Middle frontal gyrus (tissue), 1 donor: ENCODE measurements around the gene ARAP1.

Experiments used
- DNase-seq: peaks from one replicate; pipeline ENCODE4 v3.0.0-alpha.2; 2015; ENCODE audit warnings: low spot score; ENCODE audit errors: extremely low spot score

The ARAP1 gene

GRCh38 chr11:72724851-72725723 is 27.1 kb downstream of the ARAP1 start:
- DNase-seq = peak; percentile 69

GRCh38 chr11:72724021-72724551 is 28.1 kb downstream of the ARAP1 start:
- no peak for DNase-seq

DNA sequence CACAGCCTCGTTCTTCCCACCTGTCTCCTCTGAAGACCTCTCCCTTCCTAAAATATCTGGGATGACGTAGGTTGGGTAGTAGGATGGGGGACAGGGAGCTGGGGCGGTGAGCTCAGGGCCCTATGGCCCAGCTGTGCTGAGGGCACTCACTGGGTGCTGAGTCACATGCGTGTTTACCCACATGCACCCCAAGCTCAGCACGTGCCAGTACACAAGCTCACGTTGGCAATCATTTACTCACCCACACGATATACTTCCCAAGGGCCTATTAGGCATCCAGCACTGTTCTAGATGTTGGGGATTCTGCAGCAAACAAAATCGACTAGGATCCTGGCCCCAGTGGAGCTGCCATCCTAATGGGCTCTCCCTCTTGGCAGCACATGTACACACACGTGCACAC is 28.7 kb downstream of the ARAP1 start:
- no peak for DNase-seq

GRCh38 chr11:72722050-72722748 is 30.0 kb downstream of the ARAP1 start:
- DNase-seq = peak; percentile 78

- no peak for DNase-seq
These were observed 30.5 kb downstream of the ARAP1 start for GRCh38 chr11:72721689-72722049.

GRCh38 chr11:72721276-72721675 is 30.9 kb downstream of the ARAP1 start:
- no peak for DNase-seq

- no peak for DNase-seq
These were observed 31.4 kb downstream of the ARAP1 start for GRCh38 chr11:72720784-72721183.

DNA sequence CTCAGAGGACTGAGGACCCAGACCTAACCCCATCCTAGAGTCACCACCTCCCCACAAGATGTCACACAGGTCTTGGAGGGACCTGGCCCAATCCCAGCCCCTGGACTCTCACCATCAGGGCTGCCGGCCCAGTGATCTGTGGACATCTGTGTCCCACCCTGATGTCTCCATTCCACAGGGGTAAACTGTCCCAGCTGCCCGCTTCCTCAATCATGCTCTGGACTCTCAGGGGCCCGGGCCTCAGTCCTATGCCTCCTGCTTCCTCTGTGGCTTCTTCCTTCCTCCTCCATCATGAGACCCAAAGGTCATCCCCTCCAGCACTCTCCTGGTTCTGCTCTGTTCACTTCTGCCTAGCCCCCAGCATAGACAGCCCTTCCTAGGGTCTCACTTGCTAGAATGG is 32.2 kb downstream of the ARAP1 start:
- no peak for DNase-seq

GRCh38 chr11:72719551-72719950 is 32.7 kb downstream of the ARAP1 start:
- no peak for DNase-seq

DNA sequence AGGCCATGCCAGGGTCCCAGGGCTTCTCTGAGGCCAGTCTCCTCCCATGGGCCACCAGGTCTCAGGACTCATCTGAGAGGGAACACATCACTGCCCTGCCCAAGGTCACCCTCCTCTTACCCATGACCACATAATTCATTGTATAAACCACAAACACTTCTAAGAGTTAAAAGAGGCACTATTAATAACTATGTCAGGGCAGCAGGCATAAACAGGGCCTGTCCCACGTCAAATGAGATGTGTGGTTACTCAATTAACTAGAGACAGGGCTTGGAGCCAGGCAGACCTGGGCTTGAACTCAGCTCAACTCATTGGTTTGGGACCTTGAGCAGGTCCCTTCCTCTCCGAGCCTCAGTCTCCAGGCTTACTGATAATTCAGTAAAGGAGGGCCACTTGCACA is 33.1 kb downstream of the ARAP1 start:
- DNase-seq = no peak

GRCh38 chr11:72718101-72718501 is 34.1 kb downstream of the ARAP1 start:
- DNase-seq = no peak

DNA sequence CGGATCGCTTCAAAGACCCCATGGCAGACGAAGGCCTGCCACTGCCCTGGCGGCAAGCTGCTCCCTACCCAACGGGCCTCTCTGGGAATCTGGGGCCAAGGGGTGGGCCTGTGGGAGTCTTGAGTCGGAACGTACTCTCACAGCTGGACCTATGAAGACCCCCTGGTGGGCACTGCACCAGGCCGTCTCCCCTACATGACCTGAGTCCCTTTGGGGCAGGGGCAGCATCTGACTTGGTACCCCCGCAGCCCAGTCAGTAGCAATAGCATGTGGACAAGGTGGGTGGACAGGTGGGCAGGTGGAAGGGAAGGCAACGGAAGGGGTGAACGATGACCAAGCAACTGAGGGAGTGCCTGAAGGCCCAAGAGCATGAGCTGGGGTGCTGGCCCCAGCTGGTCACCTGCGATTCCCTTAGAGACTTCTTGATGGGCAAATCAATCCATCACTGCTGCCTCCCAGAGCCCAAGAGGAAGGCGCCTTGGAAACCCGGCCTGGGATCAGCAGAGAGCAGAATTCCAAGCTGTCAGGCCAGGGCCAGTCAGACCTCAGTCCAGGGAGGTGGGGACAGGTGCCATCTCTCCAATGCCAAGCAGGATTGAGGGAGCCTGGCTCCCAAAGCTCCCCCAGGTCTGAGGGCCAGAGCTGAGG is 35.3 kb downstream of the ARAP1 start:
- DNase-seq = no peak

DNA sequence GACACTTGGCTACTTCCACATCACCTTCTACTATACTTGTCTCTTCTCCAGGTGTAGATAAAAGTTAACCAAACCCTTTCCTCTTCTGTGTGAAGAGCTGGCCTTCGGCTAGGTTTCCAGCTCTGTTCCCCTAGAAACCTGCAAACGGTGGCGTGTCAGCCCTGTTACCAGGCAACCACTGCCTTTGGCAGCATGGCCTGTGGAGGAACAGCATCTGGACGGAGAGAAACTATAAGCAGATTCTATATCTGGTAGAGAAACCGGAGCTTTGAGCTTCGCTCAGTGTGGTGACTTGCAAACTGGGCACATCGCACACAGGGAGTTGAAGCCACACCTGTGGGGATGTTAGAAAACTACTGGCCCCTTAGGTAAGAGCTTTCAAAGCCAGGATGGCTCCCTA is 35.9 kb downstream of the ARAP1 start:
- DNase-seq = peak; percentile 51

GRCh38 chr11:72712841-72713240 is 39.4 kb downstream of the ARAP1 start:
- DNase-seq = no peak

- no peak for DNase-seq
These were observed 39.9 kb downstream of the ARAP1 start for GRCh38 chr11:72712168-72712751.

- DNase-seq = no peak
These were observed 41.1 kb downstream of the ARAP1 start for GRCh38 chr11:72711141-72711540.

GRCh38 chr11:72710278-72710677 is 41.9 kb downstream of the ARAP1 start:
- DNase-seq = no peak

GRCh38 chr11:72709478-72710238 is 42.5 kb downstream of the ARAP1 start:
- no peak for DNase-seq

- no peak for DNase-seq
These were observed 45.2 kb downstream of the ARAP1 start for GRCh38 chr11:72707032-72707431.

GRCh38 chr11:72706579-72706978 is 45.6 kb downstream of the ARAP1 start:
- no peak for DNase-seq
